NCI-H82 treated with DMSO at 0.1 percent for 48 hours (cell line): Measurements from ENCODE around the gene NUAK2.

ENCODE experiments used
- DNase-seq: peaks from one replicate; lab custom pipeline; 2025; ENCODE audit not compliant: unreplicated experiment; lab: John Stamatoyannopoulos, UW

The NUAK2 gene

GRCh38 chr1:205323794-205324193, 2.2 kb upstream of the NUAK2 start:
- DNase-seq: no peak

GRCh38 chr1:205321959-205322283, 376 bp upstream of the NUAK2 start:
- no peak for DNase-seq

GRCh38 chr1:205319081-205320018, 2.2 kb downstream of the NUAK2 start:
- DNase-seq: peak; percentile 33

GRCh38 chr1:205318231-205318991, 3.1 kb downstream of the NUAK2 start:
- DNase-seq: no peak

- no peak for DNase-seq
Measured at GRCh38 chr1:205317311-205317917, 4.1 kb downstream of the NUAK2 start.

GRCh38 chr1:205316161-205316566, 5.4 kb downstream of the NUAK2 start:
- no peak for DNase-seq

- no peak for DNase-seq
Measured at GRCh38 chr1:205315008-205315618, 6.4 kb downstream of the NUAK2 start.

GRCh38 chr1:205313563-205314308, 7.8 kb downstream of the NUAK2 start:
- peak; percentile 76 for DNase-seq

- DNase-seq: no peak
Measured at GRCh38 chr1:205312866-205313562, 8.5 kb downstream of the NUAK2 start.

GRCh38 chr1:205310976-205311704, 10.4 kb downstream of the NUAK2 start:
- no peak for DNase-seq

- no peak for DNase-seq
Measured at GRCh38 chr1:205309741-205310140, 11.8 kb downstream of the NUAK2 start.

GRCh38 chr1:205306929-205307566, 14.5 kb downstream of the NUAK2 start:
- DNase-seq: no peak

GRCh38 chr1:205304695-205305070, 16.9 kb downstream of the NUAK2 start:
- DNase-seq: no peak

- DNase-seq: no peak
Measured at GRCh38 chr1:205304046-205304694, 17.4 kb downstream of the NUAK2 start.

- no peak for DNase-seq
Measured at GRCh38 chr1:205303247-205303888, 18.2 kb downstream of the NUAK2 start.

GRCh38 chr1:205301842-205302588, 19.5 kb downstream of the NUAK2 start:
- DNase-seq: no peak

GRCh38 chr1:205301205-205301821, 20.2 kb downstream of the NUAK2 start:
- DNase-seq: peak; percentile 71
